Lower leg skin (tissue), 3 donors: ENCODE results near the gene KCNJ11.

Experiments
- CTCF ChIP-seq, 3 donors: fragments of 450-650 bp; IDR thresholded peaks; one replicate each; pipeline ENCODE4 v1.5.1; 2016; ENCODE audit warnings: antibody characterized with exemption in 3 of 3, mild to moderate bottlenecking in 3 of 3, moderate library complexity in 2 of 3
- POLR2A ChIP-seq, 2 donors: fragments of 450-650 bp; IDR thresholded peaks; one replicate each; pipeline ENCODE4 v1.6.1; 2016 to 2017; ENCODE audit warnings: antibody characterized with exemption in 2 of 2, mild to moderate bottlenecking in 1 of 2, moderate library complexity in 1 of 2

DNA sequence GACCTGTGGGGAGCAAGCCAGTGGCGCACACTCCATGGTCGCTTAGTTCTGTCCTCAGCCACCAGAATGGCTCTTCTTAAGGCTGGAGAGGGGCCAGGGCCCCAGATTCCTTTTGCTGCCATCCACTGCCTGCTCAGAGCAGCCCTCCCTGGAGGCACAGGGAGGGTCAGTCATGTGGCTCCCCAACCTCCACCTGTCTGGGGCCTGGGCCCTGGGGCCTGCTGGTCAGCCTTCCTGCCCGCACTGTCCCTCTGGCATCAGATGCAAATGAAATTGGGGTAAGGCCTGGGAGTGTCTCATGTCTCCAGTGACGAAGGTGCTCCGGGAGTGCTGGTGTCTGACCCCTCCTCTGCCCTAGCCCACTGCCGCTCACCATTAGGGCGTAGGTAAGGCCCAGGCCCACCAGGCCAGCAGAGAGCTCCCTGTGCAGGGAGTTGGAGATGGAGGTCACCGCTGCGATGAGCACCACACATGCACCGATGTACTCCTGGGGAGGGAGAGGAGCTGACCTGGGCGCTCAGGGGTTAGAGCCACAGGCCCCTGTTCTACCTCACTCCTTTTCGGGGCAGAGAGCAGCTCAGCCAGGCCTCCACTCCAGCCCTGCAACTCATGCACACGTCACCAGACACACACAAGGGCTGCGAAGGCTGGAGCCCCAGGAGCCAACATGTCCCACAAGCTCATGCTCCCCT lies 9.0 kb upstream of the KCNJ11 start:
- TF ChIP-seq CTCF (IDR thresholded peaks at IDR 0.05) (no peak), POLR2A (IDR thresholded peaks at IDR 0.05) (no peak)
